ENCODE results near the gene MTG1.
"Not testable (repeated sequence)": the region's sequence is repeated elsewhere in the genome, so short reads cannot be mapped to it uniquely, and the experiment has no call there.

The MTG1 gene

GRCh38 chr10:133375357-133376115 lies 18.4 kb upstream of the MTG1 start:
- ATAC-seq = no peak
- TF ChIP-seq ZNF565 (CRISPR knock-in tag; conservative IDR thresholded peaks at IDR 0.05; ENCODE audit: low read depth) (no peak), OSR1 (CRISPR knock-in tag; IDR thresholded peaks at IDR 0.05) (no peak), PPARA (CRISPR knock-in tag; IDR thresholded peaks at IDR 0.05; ENCODE audit: borderline replicate concordance) (no peak), RARB (CRISPR knock-in tag; IDR thresholded peaks at IDR 0.05) (no peak), TCF4 (CRISPR knock-in tag; IDR thresholded peaks at IDR 0.05; ENCODE audit: borderline replicate concordance) (no peak), TSHZ2 (CRISPR knock-in tag; IDR thresholded peaks at IDR 0.05) (no peak), BACH2 (CRISPR knock-in tag; IDR thresholded peaks at IDR 0.05; ENCODE audit: borderline replicate concordance) (no peak), ARNTL (CRISPR knock-in tag; IDR thresholded peaks at IDR 0.05; ENCODE audit: borderline replicate concordance, low read depth) (no peak), ESRRG (CRISPR knock-in tag; IDR thresholded peaks at IDR 0.05) (no peak), ZNF70 (CRISPR knock-in tag; IDR thresholded peaks at IDR 0.05) (no peak), TOX (CRISPR knock-in tag; IDR thresholded peaks at IDR 0.05; ENCODE audit: borderline replicate concordance) (no peak), PATZ1 (CRISPR knock-in tag; IDR thresholded peaks at IDR 0.05; ENCODE audit: borderline replicate concordance) (no peak)
- TF ChIP-seq, protein P1, sequence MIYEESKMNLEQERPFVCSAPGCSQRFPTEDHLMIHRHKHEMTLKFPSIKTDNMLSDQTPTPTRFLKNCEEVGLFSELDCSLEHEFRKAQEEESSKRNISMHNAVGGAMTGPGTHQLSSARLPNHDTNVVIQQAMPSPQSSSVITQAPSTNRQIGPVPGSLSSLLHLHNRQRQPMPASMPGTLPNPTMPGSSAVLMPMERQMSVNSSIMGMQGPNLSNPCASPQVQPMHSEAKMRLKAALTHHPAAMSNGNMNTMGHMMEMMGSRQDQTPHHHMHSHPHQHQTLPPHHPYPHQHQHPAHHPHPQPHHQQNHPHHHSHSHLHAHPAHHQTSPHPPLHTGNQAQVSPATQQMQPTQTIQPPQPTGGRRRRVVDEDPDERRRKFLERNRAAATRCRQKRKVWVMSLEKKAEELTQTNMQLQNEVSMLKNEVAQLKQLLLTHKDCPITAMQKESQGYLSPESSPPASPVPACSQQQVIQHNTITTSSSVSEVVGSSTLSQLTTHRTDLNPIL (CRISPR knock-in tag; IDR thresholded peaks at IDR 0.05; ENCODE audit: low read depth) = no peak

DNA sequence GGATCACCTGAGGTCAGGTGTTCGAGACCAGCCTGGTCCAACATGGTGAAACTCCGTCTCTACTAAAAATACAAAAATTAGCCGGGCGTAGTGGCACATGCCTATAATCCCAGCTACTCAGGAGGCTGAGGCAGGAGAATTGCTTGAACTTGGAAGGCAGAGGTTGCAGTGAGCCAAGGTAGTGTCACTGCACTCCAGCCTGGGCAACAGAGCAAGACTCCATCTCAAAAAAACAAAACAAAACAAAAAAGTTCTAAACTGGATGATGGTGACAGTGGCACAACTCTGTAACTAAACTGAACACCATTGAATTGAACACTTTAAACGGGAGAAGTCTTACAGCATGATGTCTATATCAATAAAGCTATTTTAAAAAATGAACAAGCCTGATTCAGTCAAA lies 17.8 kb upstream of the MTG1 start:
- ATAC-seq = not testable (repeated sequence)

DNA sequence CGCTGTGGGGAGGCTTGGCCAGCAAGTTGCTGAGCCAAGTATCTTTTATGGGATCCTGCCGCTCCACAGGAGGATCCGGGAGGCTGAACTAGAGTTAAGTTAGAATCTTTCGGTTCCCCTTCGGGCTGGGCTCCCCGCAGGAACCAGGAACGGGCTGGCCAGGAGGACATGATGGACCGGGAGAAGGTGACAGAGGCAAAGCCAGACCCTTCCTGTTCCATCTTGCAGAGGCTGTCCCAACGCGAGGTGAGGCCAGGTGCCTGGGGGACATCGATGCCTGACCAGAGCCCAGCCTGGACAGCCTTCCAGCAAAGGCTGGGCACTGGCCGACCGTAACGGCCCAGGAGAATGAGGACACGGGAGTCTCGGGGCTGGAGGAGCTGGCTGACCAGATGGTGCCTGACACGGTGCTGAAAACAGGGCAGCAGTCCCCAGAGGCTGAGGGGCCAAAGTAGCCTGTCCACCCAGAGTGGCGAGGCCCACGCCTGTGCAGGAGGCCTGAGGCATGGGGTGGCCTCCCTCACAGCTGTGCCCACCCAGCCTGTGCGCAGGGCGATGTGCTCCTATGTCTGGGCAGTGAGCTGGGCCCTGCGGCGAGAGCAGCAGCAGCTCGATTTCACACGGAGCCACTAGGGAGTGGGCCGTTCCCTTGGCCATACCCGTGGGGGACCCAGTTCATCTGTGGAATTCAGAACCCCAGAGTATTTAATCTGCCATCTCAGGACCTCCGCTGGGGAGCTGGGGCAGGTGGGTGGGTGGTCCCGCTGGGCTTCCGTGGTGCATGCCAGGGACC lies 16.7 kb upstream of the MTG1 start:
- TF ChIP-seq ISL1 (CRISPR knock-in tag; IDR thresholded peaks at IDR 0.05) = no peak
- TF ChIP-seq ZFP30 (CRISPR knock-in tag; IDR thresholded peaks at IDR 0.05) = no peak
- TF ChIP-seq ZFP3 (CRISPR knock-in tag; IDR thresholded peaks at IDR 0.05) = no peak
- TF ChIP-seq ESRRG (CRISPR knock-in tag; IDR thresholded peaks at IDR 0.05) = no peak
- no peak for ATAC-seq

GRCh38 chr10:133377818-133378250 lies 16.1 kb upstream of the MTG1 start:
- ATAC-seq = no peak
- TF ChIP-seq ZNF565 (CRISPR knock-in tag; conservative IDR thresholded peaks at IDR 0.05; ENCODE audit: low read depth) (no peak), ARNTL (CRISPR knock-in tag; IDR thresholded peaks at IDR 0.05; ENCODE audit: borderline replicate concordance, low read depth) (no peak), TSHZ2 (CRISPR knock-in tag; IDR thresholded peaks at IDR 0.05) (no peak), ZFP30 (CRISPR knock-in tag; IDR thresholded peaks at IDR 0.05) (no peak), ESRRG (CRISPR knock-in tag; IDR thresholded peaks at IDR 0.05) (no peak), ZFP3 (CRISPR knock-in tag; IDR thresholded peaks at IDR 0.05) (no peak), PATZ1 (CRISPR knock-in tag; IDR thresholded peaks at IDR 0.05; ENCODE audit: borderline replicate concordance) (no peak), OSR1 (CRISPR knock-in tag; IDR thresholded peaks at IDR 0.05) (no peak), ISL1 (CRISPR knock-in tag; IDR thresholded peaks at IDR 0.05) (no peak)
- TF ChIP-seq, protein P2, sequence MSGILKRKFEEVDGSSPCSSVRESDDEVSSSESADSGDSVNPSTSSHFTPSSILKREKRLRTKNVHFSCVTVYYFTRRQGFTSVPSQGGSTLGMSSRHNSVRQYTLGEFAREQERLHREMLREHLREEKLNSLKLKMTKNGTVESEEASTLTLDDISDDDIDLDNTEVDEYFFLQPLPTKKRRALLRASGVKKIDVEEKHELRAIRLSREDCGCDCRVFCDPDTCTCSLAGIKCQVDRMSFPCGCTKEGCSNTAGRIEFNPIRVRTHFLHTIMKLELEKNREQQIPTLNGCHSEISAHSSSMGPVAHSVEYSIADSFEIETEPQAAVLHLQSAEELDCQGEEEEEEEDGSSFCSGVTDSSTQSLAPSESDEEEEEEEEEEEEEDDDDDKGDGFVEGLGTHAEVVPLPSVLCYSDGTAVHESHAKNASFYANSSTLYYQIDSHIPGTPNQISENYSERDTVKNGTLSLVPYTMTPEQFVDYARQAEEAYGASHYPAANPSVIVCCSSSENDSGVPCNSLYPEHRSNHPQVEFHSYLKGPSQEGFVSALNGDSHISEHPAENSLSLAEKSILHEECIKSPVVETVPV (CRISPR knock-in tag; IDR thresholded peaks at IDR 0.05) = no peak
- TF ChIP-seq, protein P1 (CRISPR knock-in tag; IDR thresholded peaks at IDR 0.05; ENCODE audit: low read depth) = no peak

Measured in SK-N-SH treated with all-trans-retinoic acid at 6 μM for 48 hours (cell line).